ENCODE results near the gene ULK4. TPM values are rescaled to one million over a fixed set of nuclear protein-coding genes. Genes with fewer than 3 reads are reported as not detected.
"Not testable (repeated sequence)": the region's sequence is repeated elsewhere in the genome, so short reads cannot be mapped to it uniquely, and the experiment has no call there.

Gene ULK4
- total RNA-seq, 1 donor from 2014 or later, result 10.2 TPM

DNA sequence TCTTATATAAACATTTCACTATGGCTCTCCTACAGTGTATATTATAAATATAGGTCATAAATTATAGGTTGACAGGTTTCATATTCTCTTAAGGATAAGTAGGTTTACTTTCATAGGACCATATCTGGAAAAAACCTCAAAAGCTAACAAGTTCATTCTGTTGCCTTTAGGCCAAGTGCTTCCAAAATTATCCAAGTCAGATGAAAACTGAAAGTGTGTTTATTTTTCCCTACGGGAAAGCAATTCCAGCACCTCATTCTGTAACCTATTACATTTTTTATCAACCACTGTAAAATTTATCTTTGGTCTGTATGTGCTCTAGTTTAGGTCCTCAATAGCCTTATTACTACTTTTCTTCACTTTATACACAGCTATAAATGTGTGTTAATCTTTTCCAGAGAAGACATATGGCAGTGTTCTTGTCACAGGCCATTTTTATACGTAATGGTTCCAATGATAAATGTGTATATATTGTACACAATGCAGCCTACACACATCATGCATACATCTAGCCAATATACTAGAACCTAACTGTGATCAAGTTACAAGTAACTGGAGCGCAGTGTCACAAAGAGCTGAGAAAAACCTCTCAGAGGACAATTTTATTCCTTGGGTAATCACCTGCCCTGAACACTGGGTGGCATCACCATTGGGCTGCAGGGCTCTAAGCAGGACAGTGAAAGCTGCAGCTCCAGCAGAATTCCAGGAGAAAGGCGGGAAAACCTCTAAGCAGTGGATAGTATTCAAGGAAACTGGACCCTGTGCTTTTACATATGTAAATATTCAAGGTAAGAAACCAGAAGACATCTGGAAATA, 511.3 kb downstream of the ULK4 start:
- TF ChIP-seq, protein P1, sequence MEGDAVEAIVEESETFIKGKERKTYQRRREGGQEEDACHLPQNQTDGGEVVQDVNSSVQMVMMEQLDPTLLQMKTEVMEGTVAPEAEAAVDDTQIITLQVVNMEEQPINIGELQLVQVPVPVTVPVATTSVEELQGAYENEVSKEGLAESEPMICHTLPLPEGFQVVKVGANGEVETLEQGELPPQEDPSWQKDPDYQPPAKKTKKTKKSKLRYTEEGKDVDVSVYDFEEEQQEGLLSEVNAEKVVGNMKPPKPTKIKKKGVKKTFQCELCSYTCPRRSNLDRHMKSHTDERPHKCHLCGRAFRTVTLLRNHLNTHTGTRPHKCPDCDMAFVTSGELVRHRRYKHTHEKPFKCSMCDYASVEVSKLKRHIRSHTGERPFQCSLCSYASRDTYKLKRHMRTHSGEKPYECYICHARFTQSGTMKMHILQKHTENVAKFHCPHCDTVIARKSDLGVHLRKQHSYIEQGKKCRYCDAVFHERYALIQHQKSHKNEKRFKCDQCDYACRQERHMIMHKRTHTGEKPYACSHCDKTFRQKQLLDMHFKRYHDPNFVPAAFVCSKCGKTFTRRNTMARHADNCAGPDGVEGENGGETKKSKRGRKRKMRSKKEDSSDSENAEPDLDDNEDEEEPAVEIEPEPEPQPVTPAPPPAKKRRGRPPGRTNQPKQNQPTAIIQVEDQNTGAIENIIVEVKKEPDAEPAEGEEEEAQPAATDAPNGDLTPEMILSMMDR (IDR thresholded peaks at IDR 0.05; ENCODE audit: unreplicated experiment), result no peak
- no peak overlapping the region for H3K27ac Mint-ChIP-seq (ENCODE audit: unreplicated experiment)
- H3K4me1 Mint-ChIP-seq (ENCODE audit: unreplicated experiment), result no peaks in the 10 kb centered on the region
- H3K9me3 Mint-ChIP-seq (ENCODE audit: unreplicated experiment), result no peaks in the 10 kb centered on the region
- H3K4me3 Mint-ChIP-seq (ENCODE audit: unreplicated experiment), result no peak overlapping the region
- no peaks in the 10 kb centered on the region for H3K36me3 Mint-ChIP-seq (ENCODE audit: low read depth, unreplicated experiment)
- no peaks in the 10 kb centered on the region for H3K27me3 Mint-ChIP-seq (ENCODE audit: unreplicated experiment)
- peak; percentile 4 for DNase-seq (ENCODE audit: low spot score)

DNA sequence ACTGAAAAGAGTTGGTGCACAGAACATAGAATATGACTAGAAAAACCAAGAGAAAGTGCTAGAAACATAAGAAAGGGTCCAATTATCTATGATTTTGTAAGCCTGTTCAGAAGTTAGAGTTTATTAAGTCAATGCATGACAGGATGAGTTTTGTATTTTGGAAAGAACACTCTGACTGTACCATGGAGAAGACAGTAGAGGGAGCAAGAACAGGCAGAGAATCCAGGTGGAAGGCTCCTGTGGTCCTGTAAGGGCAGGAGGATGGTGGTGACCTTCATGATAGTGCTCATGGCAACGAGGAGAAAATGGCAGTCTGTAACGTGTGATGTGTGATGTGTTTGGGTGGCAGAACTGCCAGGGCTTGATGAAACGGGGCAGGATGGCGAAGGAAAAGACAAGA, 513.5 kb downstream of the ULK4 start:
- Mint-ChIP-seq H3K4me1 (ENCODE audit: unreplicated experiment) (no peaks in the 10 kb centered on the region), H3K4me3 (ENCODE audit: unreplicated experiment) (no peak overlapping the region), H3K27ac (ENCODE audit: unreplicated experiment) (no peak overlapping the region), H3K9me3 (ENCODE audit: unreplicated experiment) (no peaks in the 10 kb centered on the region), H3K36me3 (ENCODE audit: low read depth, unreplicated experiment) (no peaks in the 10 kb centered on the region), H3K27me3 (ENCODE audit: unreplicated experiment) (no peaks in the 10 kb centered on the region)
- TF ChIP-seq, protein P1 (IDR thresholded peaks at IDR 0.05; ENCODE audit: unreplicated experiment), result no peak
- no peak for DNase-seq (ENCODE audit: low spot score)

DNA sequence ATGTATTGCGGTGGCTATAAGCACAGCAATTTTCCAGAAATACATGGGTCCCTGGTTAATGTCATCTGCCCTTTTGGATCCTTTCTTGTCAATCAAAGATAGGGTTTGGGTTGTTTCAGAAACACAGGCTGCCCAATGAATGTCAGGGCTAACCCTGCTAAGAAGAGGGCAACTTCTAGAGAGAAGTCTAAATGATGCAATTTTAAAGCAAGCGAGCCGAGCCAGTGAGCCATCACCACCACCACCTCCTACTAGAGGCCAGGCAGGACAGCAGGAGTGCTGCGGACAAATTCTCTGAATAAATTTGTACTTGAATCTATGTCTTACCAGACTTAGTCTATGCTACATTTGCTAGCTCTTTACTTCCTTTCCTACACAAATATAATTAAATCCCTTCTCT, 514.2 kb downstream of the ULK4 start:
- Mint-ChIP-seq H3K4me3 (ENCODE audit: unreplicated experiment) (no peak overlapping the region), H3K27ac (ENCODE audit: unreplicated experiment) (no peak overlapping the region)

DNA sequence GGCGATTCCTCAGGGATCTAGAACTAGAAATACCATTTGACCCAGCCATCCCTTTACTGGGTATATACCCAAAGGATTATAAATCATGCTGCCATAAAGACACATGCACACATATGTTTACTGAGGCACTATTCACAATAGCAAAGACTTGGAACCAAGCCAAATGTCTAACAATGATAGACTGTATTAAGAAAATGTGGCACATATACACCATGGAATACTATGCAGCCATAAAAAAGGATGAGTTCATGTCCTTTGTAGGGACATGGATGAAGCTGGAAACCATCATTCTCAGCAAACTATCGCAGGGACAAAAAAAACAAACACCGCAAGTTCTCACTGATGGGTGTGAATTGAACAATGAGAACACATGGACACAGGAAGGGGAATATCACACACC, 515.6 kb downstream of the ULK4 start:
- H3K27ac Mint-ChIP-seq (ENCODE audit: unreplicated experiment); DNase-seq (ENCODE audit: low spot score): not testable (repeated sequence)

More for the DNA sequence above, 514.2 kb downstream of the ULK4 start:
- Mint-ChIP-seq H3K27me3 (ENCODE audit: unreplicated experiment) (no peaks in the 10 kb centered on the region), H3K4me1 (ENCODE audit: unreplicated experiment) (no peaks in the 10 kb centered on the region), H3K9me3 (ENCODE audit: unreplicated experiment) (no peaks in the 10 kb centered on the region), H3K36me3 (ENCODE audit: low read depth, unreplicated experiment) (no peaks in the 10 kb centered on the region)
- TF ChIP-seq, protein P1 (IDR thresholded peaks at IDR 0.05; ENCODE audit: unreplicated experiment), result no peak
- no peak for DNase-seq (ENCODE audit: low spot score)

DNA sequence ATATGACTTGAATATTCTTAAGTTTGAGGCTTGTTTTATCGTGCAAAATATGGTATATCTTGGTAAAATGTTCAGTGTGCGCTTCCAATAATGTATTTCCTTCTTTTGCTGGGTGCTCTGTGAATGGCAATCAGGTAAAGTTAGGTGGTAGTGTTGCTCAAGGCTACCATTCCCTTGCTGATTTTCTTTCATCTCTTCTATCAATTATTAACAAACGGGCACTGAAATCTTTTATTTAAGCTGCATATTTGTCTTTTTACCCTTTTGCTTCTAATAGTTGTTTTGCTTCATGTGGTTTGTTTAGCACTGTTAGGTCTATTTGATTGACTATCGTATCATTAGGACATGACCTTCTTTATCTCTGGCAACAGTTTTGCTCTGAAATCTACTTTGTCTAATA, 520.3 kb downstream of the ULK4 start:
- no peak for DNase-seq (ENCODE audit: low spot score)
- Mint-ChIP-seq H3K27ac (ENCODE audit: unreplicated experiment) (no peak overlapping the region), H3K4me3 (ENCODE audit: unreplicated experiment) (no peak overlapping the region), H3K36me3 (ENCODE audit: low read depth, unreplicated experiment) (no peaks in the 10 kb centered on the region), H3K4me1 (ENCODE audit: unreplicated experiment) (no peaks in the 10 kb centered on the region), H3K27me3 (ENCODE audit: unreplicated experiment) (no peaks in the 10 kb centered on the region), H3K9me3 (ENCODE audit: unreplicated experiment) (no peaks in the 10 kb centered on the region)
- TF ChIP-seq, protein P1 (IDR thresholded peaks at IDR 0.05; ENCODE audit: unreplicated experiment), result no peak

More for the DNA sequence above, 515.6 kb downstream of the ULK4 start:
- not testable (repeated sequence) for H3K36me3 Mint-ChIP-seq (ENCODE audit: low read depth, unreplicated experiment); H3K9me3 Mint-ChIP-seq (ENCODE audit: unreplicated experiment); H3K4me3 Mint-ChIP-seq (ENCODE audit: unreplicated experiment); H3K27me3 Mint-ChIP-seq (ENCODE audit: unreplicated experiment); H3K4me1 Mint-ChIP-seq (ENCODE audit: unreplicated experiment)

All from endothelial cell (in vitro differentiated cells).